Measurements from ENCODE around the gene PLCB1.

PLCB1 gene

DNA sequence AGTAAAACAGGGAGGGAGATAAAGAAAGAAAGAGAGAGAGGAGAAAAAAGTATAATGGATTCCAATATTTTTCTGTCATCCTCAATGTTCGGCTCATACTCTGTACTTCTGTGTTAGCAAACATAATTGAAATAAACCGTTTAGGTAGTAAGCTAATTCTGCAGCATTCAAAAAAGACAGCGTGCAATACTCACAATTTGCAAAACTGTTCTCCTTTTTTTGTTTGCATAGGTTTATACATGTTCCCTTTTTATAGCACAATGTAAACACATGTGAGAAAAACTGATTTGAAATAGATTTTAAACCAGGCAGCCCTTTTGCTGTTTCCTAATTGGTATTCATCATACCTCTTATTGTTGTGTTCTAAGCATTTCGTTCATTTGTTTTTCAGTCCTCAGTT lies 188.9 kb downstream of the PLCB1 start:
- H3K4me3 ChIP-seq (ENCODE audit: low read depth, low read length): no peak overlapping the region
- no peak for DNase-seq (ENCODE audit: low read depth)
- TF ChIP-seq, protein P1, sequence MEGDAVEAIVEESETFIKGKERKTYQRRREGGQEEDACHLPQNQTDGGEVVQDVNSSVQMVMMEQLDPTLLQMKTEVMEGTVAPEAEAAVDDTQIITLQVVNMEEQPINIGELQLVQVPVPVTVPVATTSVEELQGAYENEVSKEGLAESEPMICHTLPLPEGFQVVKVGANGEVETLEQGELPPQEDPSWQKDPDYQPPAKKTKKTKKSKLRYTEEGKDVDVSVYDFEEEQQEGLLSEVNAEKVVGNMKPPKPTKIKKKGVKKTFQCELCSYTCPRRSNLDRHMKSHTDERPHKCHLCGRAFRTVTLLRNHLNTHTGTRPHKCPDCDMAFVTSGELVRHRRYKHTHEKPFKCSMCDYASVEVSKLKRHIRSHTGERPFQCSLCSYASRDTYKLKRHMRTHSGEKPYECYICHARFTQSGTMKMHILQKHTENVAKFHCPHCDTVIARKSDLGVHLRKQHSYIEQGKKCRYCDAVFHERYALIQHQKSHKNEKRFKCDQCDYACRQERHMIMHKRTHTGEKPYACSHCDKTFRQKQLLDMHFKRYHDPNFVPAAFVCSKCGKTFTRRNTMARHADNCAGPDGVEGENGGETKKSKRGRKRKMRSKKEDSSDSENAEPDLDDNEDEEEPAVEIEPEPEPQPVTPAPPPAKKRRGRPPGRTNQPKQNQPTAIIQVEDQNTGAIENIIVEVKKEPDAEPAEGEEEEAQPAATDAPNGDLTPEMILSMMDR (IDR thresholded peaks at IDR 0.05; ENCODE audit: low read depth, low read length, missing control alignments): no peak

DNA sequence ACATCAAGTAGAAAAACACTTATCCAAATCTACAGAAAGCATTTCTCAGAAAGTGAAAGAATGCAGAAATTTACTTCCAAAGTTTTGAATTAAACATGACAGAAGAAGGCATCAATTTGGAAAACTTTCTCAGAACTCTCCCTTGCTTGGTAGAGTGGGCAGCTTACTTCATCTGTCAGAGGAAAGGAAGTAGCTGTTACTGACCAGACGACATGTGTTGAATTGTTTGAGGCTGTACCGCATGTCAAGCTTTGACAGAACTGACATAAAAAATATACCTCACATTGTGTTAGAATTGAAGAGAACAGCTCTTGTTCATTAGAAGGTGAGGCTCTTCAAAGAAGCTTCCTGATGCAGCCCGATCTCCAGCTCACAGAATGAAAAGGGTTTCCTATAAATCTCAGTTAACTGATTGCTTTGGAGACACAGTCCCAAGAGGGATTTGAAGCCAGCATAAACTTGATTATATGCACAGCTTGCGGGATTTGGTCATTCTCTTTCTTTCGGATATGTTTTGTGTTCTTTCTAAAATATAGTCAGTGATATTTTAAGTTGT lies 190.7 kb downstream of the PLCB1 start:
- TF ChIP-seq, protein P1 (IDR thresholded peaks at IDR 0.05; ENCODE audit: low read depth, low read length, missing control alignments): no peak
- no peak overlapping the region for H3K4me3 ChIP-seq (ENCODE audit: low read depth, low read length)
- DNase-seq (ENCODE audit: low read depth): no peak

DNA sequence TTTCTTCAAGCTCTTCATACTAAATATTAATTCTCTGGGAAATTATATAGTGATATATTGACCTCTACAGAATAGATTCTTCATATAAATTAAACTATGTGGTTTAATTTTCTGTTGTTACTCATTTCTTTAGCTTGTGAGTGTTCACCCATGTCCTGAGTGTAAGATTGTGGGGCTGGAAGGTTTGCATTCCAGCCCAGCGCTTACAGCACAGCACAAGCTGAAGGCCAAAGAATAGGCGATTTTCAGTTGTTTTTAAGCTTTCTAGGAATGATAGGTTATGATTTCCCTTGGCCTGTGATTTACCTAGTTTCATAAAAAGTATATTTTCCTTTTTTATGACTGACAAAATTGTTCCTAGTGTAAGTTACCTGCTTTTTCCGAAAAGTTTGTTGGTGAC lies 194.1 kb downstream of the PLCB1 start:
- DNase-seq (ENCODE audit: low read depth): no peak
- no peak overlapping the region for H3K4me3 ChIP-seq (ENCODE audit: low read depth, low read length)
- TF ChIP-seq, protein P1 (IDR thresholded peaks at IDR 0.05; ENCODE audit: low read depth, low read length, missing control alignments): no peak

DNA sequence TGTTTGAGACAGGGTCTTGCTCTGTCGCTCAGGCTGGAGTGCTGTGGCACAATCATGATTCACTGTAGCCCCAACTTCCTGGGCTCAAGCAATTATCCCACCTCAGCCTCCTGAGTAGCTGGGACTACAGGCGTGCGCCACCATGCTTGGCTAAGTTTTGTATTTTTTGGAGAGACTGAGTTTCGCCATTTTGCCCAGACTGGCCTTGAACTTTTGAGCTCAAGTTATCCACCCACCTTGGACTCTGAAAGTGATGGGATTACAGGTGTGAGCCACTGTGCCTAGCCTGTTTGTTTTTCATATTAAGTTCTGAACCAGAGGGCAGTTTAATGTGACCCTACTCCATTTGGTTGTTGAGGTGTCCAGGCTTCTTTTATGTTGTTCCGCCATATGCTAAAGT lies 194.8 kb downstream of the PLCB1 start:
- no peak overlapping the region for H3K4me3 ChIP-seq (ENCODE audit: low read depth, low read length)
- no peak for DNase-seq (ENCODE audit: low read depth)
- TF ChIP-seq, protein P1 (IDR thresholded peaks at IDR 0.05; ENCODE audit: low read depth, low read length, missing control alignments): no peak

- no peak for DNase-seq (ENCODE audit: low read depth)
- TF ChIP-seq, protein P1 (IDR thresholded peaks at IDR 0.05; ENCODE audit: low read depth, low read length, missing control alignments): no peak
- no peak overlapping the region for H3K4me3 ChIP-seq (ENCODE audit: low read depth, low read length)
Measured at GRCh38 chr20:8328189-8328588, 196.1 kb downstream of the PLCB1 start.

DNA sequence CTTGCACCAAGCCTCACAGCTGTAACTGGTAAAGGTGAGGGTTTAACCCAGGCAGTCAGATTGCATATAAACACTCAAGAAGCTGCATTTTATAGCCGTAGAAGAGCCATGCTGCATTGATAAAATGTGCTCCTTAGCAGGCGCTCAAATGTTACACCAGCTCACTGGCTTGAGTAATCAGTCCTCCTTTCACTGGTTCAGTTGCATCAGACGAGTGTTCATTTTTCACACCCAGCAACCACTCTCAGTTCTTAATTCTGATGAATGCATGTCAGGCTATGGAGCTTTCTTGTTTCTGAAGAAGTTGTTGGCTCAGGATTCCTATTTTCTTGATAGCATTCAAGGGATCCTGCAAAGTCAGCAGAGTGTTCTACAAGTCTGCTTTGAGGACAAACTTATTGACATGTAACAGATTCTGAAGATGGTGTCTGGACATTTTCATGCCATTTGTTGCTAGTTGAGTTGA lies 198.3 kb downstream of the PLCB1 start:
- H3K4me3 ChIP-seq (ENCODE audit: low read depth, low read length): no peak overlapping the region
- no peak for DNase-seq (ENCODE audit: low read depth)
- TF ChIP-seq, protein P1 (IDR thresholded peaks at IDR 0.05; ENCODE audit: low read depth, low read length, missing control alignments): no peak
